ENCODE results near the gene NR4A1. TPM values are rescaled to one million over a fixed set of nuclear protein-coding genes. Genes with fewer than 3 reads are reported as not detected.

Gene NR4A1
- polyA plus RNA-seq, 4 donors = 6.7 to 100 (median 34.7) TPM

DNA sequence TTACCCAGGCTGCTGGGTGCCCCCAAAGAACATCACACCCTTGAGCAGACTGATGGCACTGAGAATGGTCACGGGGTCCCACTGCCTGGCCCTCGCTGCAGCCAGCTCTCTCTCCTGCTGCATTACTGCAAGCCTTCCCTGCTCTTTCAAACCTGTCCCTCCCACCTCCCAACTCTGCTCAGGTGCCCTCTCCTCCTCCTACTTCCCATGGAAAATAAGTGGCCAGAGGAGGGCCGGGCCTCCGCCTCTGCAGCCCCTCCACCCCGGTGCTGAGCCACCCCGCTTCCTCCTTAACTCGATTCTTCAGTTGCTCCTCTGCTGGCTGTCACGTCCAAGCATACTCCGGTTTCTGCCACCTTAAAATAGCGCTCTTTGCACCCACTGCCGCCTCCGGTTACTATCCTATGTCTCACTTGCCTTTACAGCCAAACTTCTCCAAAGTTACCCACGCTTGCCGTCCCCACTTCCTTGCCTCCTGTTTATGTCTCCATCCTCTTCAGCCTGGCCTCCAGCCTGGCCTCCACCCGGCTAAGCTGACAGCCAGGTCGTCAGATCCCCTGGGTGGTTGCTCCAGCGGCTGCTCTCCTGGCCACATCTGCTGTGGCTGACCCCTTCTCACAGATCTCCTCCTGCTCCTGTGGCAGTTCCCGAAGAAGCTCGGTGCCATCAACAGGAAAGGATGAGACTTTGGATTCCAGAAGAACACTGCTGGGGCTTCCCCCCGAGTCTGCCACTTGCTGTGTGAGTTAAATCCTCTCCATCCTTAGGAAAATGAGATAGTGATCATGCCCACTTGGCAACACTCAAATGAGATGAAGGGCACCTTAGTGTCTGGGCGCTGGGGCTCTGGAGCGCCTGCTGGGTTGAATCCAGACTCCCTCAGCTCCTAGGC is 35.9 kb downstream of the NR4A1 start:
- Histone ChIP-seq H3K27me3 (ENCODE audit: control insufficient read depth in 3 of 3, insufficient read depth in 3 of 3, low read length in 3 of 3) (peaks cover 0 to 5% (median 0%) of the 10 kb centered on the region in 3 donors), H3K36me3 (ENCODE audit: control insufficient read depth in 3 of 3, insufficient read depth in 2 of 3, low read depth in 1 of 3, low read length in 3 of 3) (no peaks in the 10 kb centered on the region), H3K9me3 (ENCODE audit: control insufficient read depth in 2 of 2, insufficient read depth in 1 of 2, low read depth in 1 of 2, low read length in 1 of 2) (no peaks in the 10 kb centered on the region), H3K4me1 (ENCODE audit: control insufficient read depth in 3 of 3, insufficient read depth in 2 of 3, low read depth in 1 of 3, low read length in 2 of 3) (peaks cover 0 to 6% (median 0%) of the 10 kb centered on the region in 3 donors), H3K27ac (ENCODE audit: low read depth in 1 of 3, low read length in 2 of 3) (no peak overlapping the region), H3K4me3 (ENCODE audit: low read depth in 1 of 3, low read length in 3 of 3) (no peak overlapping the region)
- WGBS, 3 donors = 77 to 78% (median 77%) methylated on average over 22 of the region's 22 CpGs
- DNase-seq = no peak
- FAIRE-seq = no peak

- 71 to 82% (median 81%) methylated on average over 19 to 20 of the region's 20 CpGs for WGBS, 3 donors
- Histone ChIP-seq H3K27me3 (ENCODE audit: control insufficient read depth in 3 of 3, insufficient read depth in 3 of 3, low read length in 3 of 3) (peaks cover 0 to 5% (median 0%) of the 10 kb centered on the region in 3 donors), H3K4me3 (ENCODE audit: low read depth in 1 of 3, low read length in 3 of 3) (no peak overlapping the region), H3K9me3 (ENCODE audit: control insufficient read depth in 2 of 2, insufficient read depth in 1 of 2, low read depth in 1 of 2, low read length in 1 of 2) (no peaks in the 10 kb centered on the region), H3K27ac (ENCODE audit: low read depth in 1 of 3, low read length in 2 of 3) (no peak overlapping the region), H3K4me1 (ENCODE audit: control insufficient read depth in 3 of 3, insufficient read depth in 2 of 3, low read depth in 1 of 3, low read length in 2 of 3) (peaks cover 0 to 6% (median 0%) of the 10 kb centered on the region in 3 donors), H3K36me3 (ENCODE audit: control insufficient read depth in 3 of 3, insufficient read depth in 2 of 3, low read depth in 1 of 3, low read length in 3 of 3) (no peaks in the 10 kb centered on the region)
- no peak for DNase-seq
- FAIRE-seq = no peak
Measured at GRCh38 chr12:52087961-52088820, 36.9 kb downstream of the NR4A1 start.

GRCh38 chr12:52089491-52089890 is 38.2 kb downstream of the NR4A1 start:
- Histone ChIP-seq H3K4me3 (ENCODE audit: low read depth in 1 of 3, low read length in 3 of 3) (no peak overlapping the region), H3K4me1 (ENCODE audit: control insufficient read depth in 3 of 3, insufficient read depth in 2 of 3, low read depth in 1 of 3, low read length in 2 of 3) (peaks cover 0 to 9% (median 0%) of the 10 kb centered on the region in 3 donors), H3K9me3 (ENCODE audit: control insufficient read depth in 2 of 2, insufficient read depth in 1 of 2, low read depth in 1 of 2, low read length in 1 of 2) (no peaks in the 10 kb centered on the region), H3K36me3 (ENCODE audit: control insufficient read depth in 3 of 3, insufficient read depth in 2 of 3, low read depth in 1 of 3, low read length in 3 of 3) (no peaks in the 10 kb centered on the region), H3K27ac (ENCODE audit: low read depth in 1 of 3, low read length in 2 of 3) (no peak overlapping the region), H3K27me3 (ENCODE audit: control insufficient read depth in 3 of 3, insufficient read depth in 3 of 3, low read length in 3 of 3) (peaks cover 0 to 5% (median 0%) of the 10 kb centered on the region in 3 donors)
- 91 to 93% (median 92%) methylated on average over 11 of the region's 11 CpGs for WGBS, 3 donors
- DNase-seq (no peak), FAIRE-seq (no peak)

DNA sequence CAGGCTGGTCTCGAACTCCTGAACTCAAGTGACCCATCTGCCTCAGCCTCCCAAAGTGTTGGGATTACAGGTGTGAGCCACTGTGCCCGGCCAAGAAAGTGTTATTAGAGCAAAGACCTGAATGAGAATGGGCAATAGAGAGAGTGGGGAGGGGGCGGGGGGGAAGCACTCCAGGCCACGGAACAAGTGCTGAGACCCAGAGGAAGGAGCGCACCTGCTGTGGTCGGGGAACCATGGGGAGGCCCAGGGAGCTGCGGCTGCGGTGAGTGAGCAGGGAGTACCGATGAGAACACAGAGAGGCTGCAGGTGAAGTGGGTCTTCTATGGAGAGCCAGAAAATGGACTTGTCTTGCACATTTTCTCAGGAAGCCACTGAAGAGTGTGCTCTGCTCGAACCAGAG is 39.0 kb downstream of the NR4A1 start:
- no peak overlapping the region for H3K4me3 ChIP-seq (ENCODE audit: low read depth in 1 of 3, low read length in 3 of 3)
- no peaks in the 10 kb centered on the region for H3K9me3 ChIP-seq (ENCODE audit: control insufficient read depth in 2 of 2, insufficient read depth in 1 of 2, low read depth in 1 of 2, low read length in 1 of 2)
- no peak overlapping the region for H3K27ac ChIP-seq (ENCODE audit: low read depth in 1 of 3, low read length in 2 of 3)
- peaks cover 0 to 9% (median 0%) of the 10 kb centered on the region in 3 donors for H3K4me1 ChIP-seq (ENCODE audit: control insufficient read depth in 3 of 3, insufficient read depth in 2 of 3, low read depth in 1 of 3, low read length in 2 of 3)
- FAIRE-seq (no peak), DNase-seq (no peak)
- H3K27me3 ChIP-seq (ENCODE audit: control insufficient read depth in 3 of 3, insufficient read depth in 3 of 3, low read length in 3 of 3) = peaks cover 0 to 5% (median 0%) of the 10 kb centered on the region in 3 donors
- no peaks in the 10 kb centered on the region for H3K36me3 ChIP-seq (ENCODE audit: control insufficient read depth in 3 of 3, insufficient read depth in 2 of 3, low read depth in 1 of 3, low read length in 3 of 3)
- WGBS, 3 donors = 71 to 74% (median 72%) methylated on average over 10 of the region's 10 CpGs

- DNase-seq (no peak), FAIRE-seq (no peak)
- Histone ChIP-seq H3K36me3 (ENCODE audit: control insufficient read depth in 3 of 3, insufficient read depth in 2 of 3, low read depth in 1 of 3, low read length in 3 of 3) (no peaks in the 10 kb centered on the region), H3K9me3 (ENCODE audit: control insufficient read depth in 2 of 2, insufficient read depth in 1 of 2, low read depth in 1 of 2, low read length in 1 of 2) (no peaks in the 10 kb centered on the region), H3K4me1 (ENCODE audit: control insufficient read depth in 3 of 3, insufficient read depth in 2 of 3, low read depth in 1 of 3, low read length in 2 of 3) (peaks cover 0 to 9% (median 0%) of the 10 kb centered on the region in 3 donors), H3K4me3 (ENCODE audit: low read depth in 1 of 3, low read length in 3 of 3) (no peak overlapping the region), H3K27ac (ENCODE audit: low read depth in 1 of 3, low read length in 2 of 3) (no peak overlapping the region), H3K27me3 (ENCODE audit: control insufficient read depth in 3 of 3, insufficient read depth in 3 of 3, low read length in 3 of 3) (peaks cover 0 to 3% (median 0%) of the 10 kb centered on the region in 3 donors)
- WGBS, 3 donors = 35 to 61% (median 52%) methylated on average over 3 of the region's 3 CpGs
Measured at GRCh38 chr12:52091061-52091460, 39.8 kb downstream of the NR4A1 start.

GRCh38 chr12:52091869-52092268 is 40.6 kb downstream of the NR4A1 start:
- H3K4me3 ChIP-seq (ENCODE audit: low read depth in 1 of 3, low read length in 3 of 3) = no peak overlapping the region
- no peak for DNase-seq
- WGBS, 3 donors = 24 to 57% (median 35%) methylated on average over 8 of the region's 8 CpGs
- peaks cover 0 to 3% (median 0%) of the 10 kb centered on the region in 3 donors for H3K27me3 ChIP-seq (ENCODE audit: control insufficient read depth in 3 of 3, insufficient read depth in 3 of 3, low read length in 3 of 3)
- H3K27ac ChIP-seq (ENCODE audit: low read depth in 1 of 3, low read length in 2 of 3) = no peak overlapping the region
- FAIRE-seq = no peak
- peaks cover 0 to 9% (median 0%) of the 10 kb centered on the region in 3 donors for H3K4me1 ChIP-seq (ENCODE audit: control insufficient read depth in 3 of 3, insufficient read depth in 2 of 3, low read depth in 1 of 3, low read length in 2 of 3)
- H3K9me3 ChIP-seq (ENCODE audit: control insufficient read depth in 2 of 2, insufficient read depth in 1 of 2, low read depth in 1 of 2, low read length in 1 of 2) = no peaks in the 10 kb centered on the region
- no peaks in the 10 kb centered on the region for H3K36me3 ChIP-seq (ENCODE audit: control insufficient read depth in 3 of 3, insufficient read depth in 2 of 3, low read depth in 1 of 3, low read length in 3 of 3)

DNA sequence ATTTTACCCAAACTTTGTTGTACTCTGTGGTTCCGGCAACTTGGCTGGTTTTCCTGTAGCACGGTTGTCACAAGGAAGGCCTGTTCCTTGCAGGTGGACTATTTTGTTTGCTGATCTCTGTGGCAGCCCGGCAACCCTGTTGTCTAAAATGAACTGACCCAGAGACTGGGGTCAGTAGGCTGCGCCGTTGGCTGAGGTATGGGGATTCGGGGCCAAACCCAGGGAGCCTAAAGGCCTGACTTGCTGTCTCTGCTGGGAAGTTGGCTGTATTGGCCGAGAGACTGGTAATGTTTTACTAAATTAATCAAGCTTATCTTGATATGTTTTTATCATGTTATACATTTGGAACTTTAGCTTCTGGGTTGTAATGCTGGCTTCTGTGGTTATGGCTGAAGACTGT is 42.1 kb downstream of the NR4A1 start:
- H3K4me1 ChIP-seq (ENCODE audit: control insufficient read depth in 3 of 3, insufficient read depth in 2 of 3, low read depth in 1 of 3, low read length in 2 of 3) = peaks cover 0 to 9% (median 0%) of the 10 kb centered on the region in 3 donors
- 17 to 55% (median 32%) methylated on average over 7 of the region's 7 CpGs for WGBS, 3 donors
- no peak overlapping the region for H3K27ac ChIP-seq (ENCODE audit: low read depth in 1 of 3, low read length in 2 of 3)
- H3K9me3 ChIP-seq (ENCODE audit: control insufficient read depth in 2 of 2, insufficient read depth in 1 of 2, low read depth in 1 of 2, low read length in 1 of 2) = no peaks in the 10 kb centered on the region
- no peak overlapping the region for H3K4me3 ChIP-seq (ENCODE audit: low read depth in 1 of 3, low read length in 3 of 3)
- DNase-seq (peak; percentile 12 to 59), FAIRE-seq (no peak)
- peaks cover 0 to 3% (median 0%) of the 10 kb centered on the region in 3 donors for H3K27me3 ChIP-seq (ENCODE audit: control insufficient read depth in 3 of 3, insufficient read depth in 3 of 3, low read length in 3 of 3)
- H3K36me3 ChIP-seq (ENCODE audit: control insufficient read depth in 3 of 3, insufficient read depth in 2 of 3, low read depth in 1 of 3, low read length in 3 of 3) = no peaks in the 10 kb centered on the region

DNA sequence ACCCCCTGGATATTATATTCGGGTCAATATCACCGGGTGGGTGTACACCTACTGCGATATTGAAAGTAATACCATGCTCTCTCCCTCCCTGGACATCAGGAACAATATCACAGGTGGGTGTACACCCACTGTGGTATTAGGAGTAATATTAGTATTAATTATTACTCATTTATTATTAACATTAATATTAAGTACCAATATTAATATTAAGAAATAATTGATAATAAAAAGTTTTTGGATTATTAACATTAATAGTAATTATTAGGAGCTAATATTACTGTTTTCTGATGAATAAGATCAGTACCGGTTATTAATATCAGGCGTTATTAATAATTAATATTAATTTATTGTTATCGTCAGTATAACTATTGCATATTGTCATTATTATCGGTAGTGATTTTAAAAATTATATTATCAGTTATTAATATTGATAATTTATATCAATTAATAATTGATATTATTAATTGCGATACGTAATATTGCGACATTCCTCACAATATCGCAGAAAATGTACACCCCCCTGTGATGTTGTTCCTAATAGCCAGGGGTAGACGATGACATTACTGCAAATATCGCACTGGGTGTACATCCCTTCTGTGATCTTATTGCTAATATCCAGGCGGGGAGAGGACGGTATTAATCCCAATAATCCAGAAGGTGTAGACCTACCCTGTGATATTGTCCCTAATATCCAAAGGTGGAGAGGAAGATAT is 45.2 kb downstream of the NR4A1 start:
- Histone ChIP-seq H3K36me3 (ENCODE audit: control insufficient read depth in 3 of 3, insufficient read depth in 2 of 3, low read depth in 1 of 3, low read length in 3 of 3) (no peaks in the 10 kb centered on the region), H3K4me3 (ENCODE audit: low read depth in 1 of 3, low read length in 3 of 3) (no peak overlapping the region), H3K27me3 (ENCODE audit: control insufficient read depth in 3 of 3, insufficient read depth in 3 of 3, low read length in 3 of 3) (no peaks in the 10 kb centered on the region), H3K27ac (ENCODE audit: low read depth in 1 of 3, low read length in 2 of 3) (no peak overlapping the region), H3K9me3 (ENCODE audit: control insufficient read depth in 2 of 2, insufficient read depth in 1 of 2, low read depth in 1 of 2, low read length in 1 of 2) (no peaks in the 10 kb centered on the region), H3K4me1 (ENCODE audit: control insufficient read depth in 3 of 3, insufficient read depth in 2 of 3, low read depth in 1 of 3, low read length in 2 of 3) (peaks cover 0 to 9% (median 0%) of the 10 kb centered on the region in 3 donors)
- DNase-seq (no peak), FAIRE-seq (no peak)
- WGBS, 3 donors = 86 to 94% (median 87%) methylated on average over 15 of the region's 15 CpGs

Measured in small intestine (tissue), 7 donors.